HL-60 (cell line): Measurements from ENCODE around the gene TXNDC2.

Experiments
- DNase-seq, 2 experiments: peaks; one replicate each; pipeline ENCODE4 v3.0.0-alpha.2; 2010 to 2020; ENCODE audit warnings: low read depth in 1 of 2, low spot score in 1 of 2
- H3K27ac ChIP-seq: fragments of 250-450 bp; sonication (Bioruptor Pico); replicated peaks from 2 replicates; pipeline ENCODE4 v1.5.1; 2020; ENCODE audit warnings: mild to moderate bottlenecking, moderate library complexity
- H3K27me3 ChIP-seq: fragments of 250-450 bp; sonication (Bioruptor Pico); 2 replicates; pipeline ENCODE4 v1.5.1; 2021; ENCODE audit warnings: mild to moderate bottlenecking, moderate library complexity; ENCODE audit not compliant: insufficient read depth, poor library complexity, severe bottlenecking
- H3K4me3 ChIP-seq: replicated peaks from 2 replicates; pipeline ENCODE4 v1.5.1; 2011; ENCODE audit warnings: mild to moderate bottlenecking, control low read depth, low read length; ENCODE audit not compliant: insufficient read depth
- GABPA ChIP-seq: IDR thresholded peaks from 2 replicates; pipeline ENCODE4 v1.6.1; 2012; ENCODE audit warnings: low read depth
- POLR2AphosphoS5 ChIP-seq: IDR thresholded peaks from 2 replicates; pipeline ENCODE4 v1.6.1; 2012; ENCODE audit warnings: low read depth
- REST ChIP-seq: IDR thresholded peaks from 2 replicates; pipeline ENCODE4 v1.6.1; 2012; ENCODE audit warnings: low read depth; ENCODE audit not compliant: insufficient replicate concordance
- SPI1 ChIP-seq: IDR thresholded peaks from 2 replicates; pipeline ENCODE4 v1.6.1; 2012; ENCODE audit warnings: low read depth, mild to moderate bottlenecking, borderline replicate concordance
- TF ChIP-seq, protein P1 (sequence below): IDR thresholded peaks from one replicate; pipeline ENCODE4 v1.5.1; 2011; ENCODE audit warnings: low read length, control low read depth, inconsistent platforms; ENCODE audit not compliant: insufficient read depth

TXNDC2 gene

GRCh38 chr18:9925795-9926194 is 40.0 kb downstream of the TXNDC2 start:
- Histone ChIP-seq H3K27ac (no peak overlapping the region), H3K27me3 (no peaks in the 10 kb centered on the region), H3K4me3 (no peak overlapping the region)
- DNase-seq, result no peak
- peak; percentile 8; the same call in 1 of the 2 replicates for TF ChIP-seq SPI1
- no peak for TF ChIP-seq REST

DNA sequence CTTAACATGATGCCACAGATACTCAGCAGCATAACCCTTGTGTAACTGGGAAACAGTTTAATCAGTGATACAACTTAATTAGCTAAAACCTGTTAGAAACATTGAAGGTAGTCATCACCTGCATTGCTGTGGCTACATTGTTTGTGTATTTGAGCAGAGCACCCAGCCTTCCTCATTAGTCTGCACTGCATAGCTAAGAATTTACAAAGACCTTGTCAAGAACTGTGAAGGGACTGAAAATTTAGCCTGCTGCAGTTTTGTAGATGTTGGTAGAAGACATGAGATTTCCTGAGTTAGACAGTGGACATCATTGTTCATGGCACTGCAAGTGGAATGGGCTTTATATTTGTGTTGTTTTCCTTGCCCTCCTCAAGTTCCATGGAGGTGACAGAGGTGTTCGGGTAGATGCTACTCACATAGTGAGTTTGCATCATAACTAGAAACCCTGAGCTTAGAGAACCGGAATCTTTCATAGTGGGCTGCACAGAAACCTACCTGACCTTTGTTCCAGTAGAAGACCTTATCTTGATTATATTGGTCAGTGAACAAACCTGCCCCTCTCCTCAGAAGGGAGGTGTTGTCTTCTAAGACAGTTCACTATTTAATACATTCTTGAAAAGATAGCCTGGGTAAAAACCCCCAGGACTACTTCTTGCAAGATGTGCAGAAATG is 40.6 kb downstream of the TXNDC2 start:
- no peak for DNase-seq
- TF ChIP-seq GABPA, result no peak
- TF ChIP-seq, protein P1, sequence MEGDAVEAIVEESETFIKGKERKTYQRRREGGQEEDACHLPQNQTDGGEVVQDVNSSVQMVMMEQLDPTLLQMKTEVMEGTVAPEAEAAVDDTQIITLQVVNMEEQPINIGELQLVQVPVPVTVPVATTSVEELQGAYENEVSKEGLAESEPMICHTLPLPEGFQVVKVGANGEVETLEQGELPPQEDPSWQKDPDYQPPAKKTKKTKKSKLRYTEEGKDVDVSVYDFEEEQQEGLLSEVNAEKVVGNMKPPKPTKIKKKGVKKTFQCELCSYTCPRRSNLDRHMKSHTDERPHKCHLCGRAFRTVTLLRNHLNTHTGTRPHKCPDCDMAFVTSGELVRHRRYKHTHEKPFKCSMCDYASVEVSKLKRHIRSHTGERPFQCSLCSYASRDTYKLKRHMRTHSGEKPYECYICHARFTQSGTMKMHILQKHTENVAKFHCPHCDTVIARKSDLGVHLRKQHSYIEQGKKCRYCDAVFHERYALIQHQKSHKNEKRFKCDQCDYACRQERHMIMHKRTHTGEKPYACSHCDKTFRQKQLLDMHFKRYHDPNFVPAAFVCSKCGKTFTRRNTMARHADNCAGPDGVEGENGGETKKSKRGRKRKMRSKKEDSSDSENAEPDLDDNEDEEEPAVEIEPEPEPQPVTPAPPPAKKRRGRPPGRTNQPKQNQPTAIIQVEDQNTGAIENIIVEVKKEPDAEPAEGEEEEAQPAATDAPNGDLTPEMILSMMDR, result no peak
- no peak for TF ChIP-seq SPI1
- no peak for TF ChIP-seq REST
- TF ChIP-seq POLR2AphosphoS5, result no peak
- H3K27me3 ChIP-seq, result no peaks in the 10 kb centered on the region
- no peak overlapping the region for H3K27ac ChIP-seq
- no peak overlapping the region for H3K4me3 ChIP-seq

- DNase-seq, result no peak
- Histone ChIP-seq H3K4me3 (no peak overlapping the region), H3K27ac (no peak overlapping the region), H3K27me3 (no peaks in the 10 kb centered on the region)
- TF ChIP-seq SPI1, result no peak
- TF ChIP-seq, protein P1, result no peak
- TF ChIP-seq GABPA, result no peak
- no peak for TF ChIP-seq REST
- no peak for TF ChIP-seq POLR2AphosphoS5
These were observed 41.2 kb downstream of the TXNDC2 start for GRCh38 chr18:9926977-9927376.
